Amygdala (tissue), 56 donors: ENCODE data around the gene LTO1.

ENCODE experiments used
- DNase-seq, 56 donors: peaks; one replicate each; lab custom pipeline; 2025; lab: John Stamatoyannopoulos, UW

Gene LTO1

DNA sequence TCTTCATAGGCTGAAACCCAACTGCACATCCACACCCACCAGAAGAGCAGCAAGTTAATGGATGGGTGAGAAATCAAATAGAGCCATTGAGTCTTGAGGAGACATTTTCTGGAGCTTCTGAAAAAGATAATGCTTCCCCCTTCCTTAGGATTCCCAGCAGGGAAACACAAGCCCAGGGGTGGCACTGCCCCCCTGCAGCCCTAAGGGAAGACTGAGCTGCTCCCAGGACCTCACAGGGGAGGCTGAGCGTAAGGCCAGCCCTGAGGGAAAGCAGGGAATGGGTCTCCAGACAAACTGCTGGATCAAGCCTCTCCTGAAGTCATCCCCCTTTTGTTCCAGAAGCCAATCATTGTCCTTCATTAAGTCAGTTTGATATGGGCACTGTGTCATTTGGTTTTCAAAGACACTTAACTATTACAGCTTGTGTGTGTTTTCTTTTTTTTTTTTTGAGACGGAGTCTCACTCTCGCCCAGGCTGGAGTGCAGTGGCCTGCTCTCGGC, 15.1 kb downstream of the LTO1 start:
- DNase-seq, result no peak

DNA sequence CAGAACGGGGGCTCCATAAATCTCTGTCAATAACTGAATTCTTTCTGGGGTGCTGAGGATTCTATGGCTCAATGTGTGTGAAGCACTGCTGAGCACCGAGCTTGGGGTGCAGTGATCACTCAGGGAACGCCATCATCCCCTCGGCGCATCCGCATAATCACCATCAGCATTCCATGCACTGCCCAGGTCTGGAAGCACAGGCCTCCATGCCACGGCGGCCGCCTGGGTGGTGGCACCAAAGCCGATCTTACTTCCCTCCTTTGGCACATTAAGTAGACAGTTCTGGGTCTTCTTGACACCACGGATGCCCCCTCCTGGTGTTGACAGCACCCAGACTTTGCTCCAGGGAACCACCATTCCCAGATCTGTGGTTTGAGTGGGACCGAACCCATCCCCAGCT, 15.6 kb downstream of the LTO1 start:
- DNase-seq, result no peak

DNA sequence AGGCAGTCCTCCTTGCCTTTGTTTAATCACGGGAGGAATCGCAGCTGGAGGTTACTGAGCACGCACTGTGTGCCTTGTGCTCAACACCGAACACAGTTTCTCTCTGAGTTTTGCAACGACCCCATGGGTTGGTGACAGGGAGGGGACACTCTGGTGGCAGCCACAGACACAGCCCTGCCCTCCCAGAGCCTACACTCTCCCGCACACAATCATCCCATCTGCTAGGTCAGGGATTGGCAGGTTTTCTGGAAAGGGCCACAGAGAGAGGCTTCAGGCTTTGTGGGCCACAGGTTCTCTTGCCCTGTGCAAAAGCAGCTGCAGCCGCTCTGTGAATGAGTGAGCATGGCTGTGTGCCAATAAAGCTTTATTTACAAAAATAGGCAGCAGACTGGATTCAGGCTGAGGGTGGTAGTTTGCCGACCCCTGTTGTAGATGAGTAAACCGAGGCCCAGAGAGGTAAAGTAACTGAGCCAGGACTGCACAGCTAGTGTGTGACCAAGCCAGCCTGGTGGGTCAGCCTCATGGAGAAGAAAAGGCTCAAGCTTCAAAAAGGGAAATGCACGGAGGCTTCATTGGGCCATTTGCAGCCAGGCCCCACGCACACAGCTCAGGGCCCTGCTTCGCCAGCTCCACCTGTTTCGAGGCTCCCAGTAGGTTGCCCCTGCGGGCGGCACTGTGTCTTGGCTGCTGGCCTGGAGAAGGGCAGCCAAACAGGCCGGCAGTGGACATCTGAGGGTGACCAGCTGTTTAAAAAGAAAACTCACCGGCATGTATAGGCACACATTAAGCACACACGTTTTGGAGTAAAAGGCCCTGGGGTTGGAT, 16.3 kb downstream of the LTO1 start:
- no peak for DNase-seq

DNA sequence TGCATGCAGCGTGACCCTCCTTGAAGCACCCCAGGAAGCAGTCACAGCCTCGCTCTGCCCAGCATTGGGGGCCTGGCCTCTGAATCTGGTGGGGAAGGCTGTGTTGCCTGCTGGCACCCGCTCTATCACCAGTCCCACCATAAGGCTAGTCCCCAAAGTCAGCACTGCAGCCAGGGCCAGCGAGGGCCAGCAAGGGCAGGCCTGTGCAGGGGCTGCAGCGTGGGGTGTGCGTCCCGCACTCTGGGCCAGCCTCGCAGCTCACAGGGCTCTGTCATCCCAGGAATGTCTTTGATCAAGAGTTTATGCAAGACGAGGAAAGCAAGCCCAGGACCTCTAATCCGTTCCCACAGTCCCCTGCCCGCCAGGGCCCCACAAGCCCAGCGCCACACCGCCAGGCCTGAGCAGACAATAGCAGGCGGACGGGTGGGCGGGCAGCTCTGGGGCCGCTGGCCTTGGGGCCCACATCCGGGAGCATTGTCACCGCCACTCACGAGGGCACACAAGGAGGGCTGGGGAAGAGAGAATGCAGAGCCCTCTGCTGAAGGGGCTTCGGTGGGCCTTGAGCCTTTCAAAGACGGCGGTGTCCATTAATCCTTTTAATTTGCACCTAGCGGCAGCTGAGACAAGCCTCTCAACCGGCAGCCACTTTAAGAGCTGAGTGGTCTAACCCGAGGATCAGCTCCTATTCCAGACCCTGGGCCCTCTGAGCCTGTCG, 17.1 kb downstream of the LTO1 start:
- DNase-seq, result no peak

DNA sequence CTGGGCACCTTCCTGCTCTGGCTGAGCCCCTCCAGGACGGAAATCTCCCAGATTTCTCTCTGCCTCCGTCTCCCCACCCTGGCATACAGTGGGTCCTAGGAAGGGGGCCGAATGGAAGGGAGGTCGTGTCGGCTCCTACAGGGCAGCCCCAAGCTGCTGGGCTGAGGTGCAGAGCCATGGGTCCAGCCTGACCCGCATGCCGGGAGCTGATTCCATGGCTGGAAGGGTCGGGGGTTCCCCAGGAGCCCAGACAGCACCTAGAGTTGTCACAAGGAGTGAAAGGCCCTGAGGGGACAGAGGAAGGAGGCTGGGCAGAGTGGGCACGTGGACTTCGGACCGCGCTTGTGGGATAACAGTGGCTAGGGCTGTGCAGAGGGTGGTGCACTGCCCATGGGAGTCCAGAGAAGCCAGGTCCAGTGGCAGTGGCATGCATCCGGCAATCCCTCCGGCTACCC, 17.7 kb downstream of the LTO1 start:
- no peak for DNase-seq

DNA sequence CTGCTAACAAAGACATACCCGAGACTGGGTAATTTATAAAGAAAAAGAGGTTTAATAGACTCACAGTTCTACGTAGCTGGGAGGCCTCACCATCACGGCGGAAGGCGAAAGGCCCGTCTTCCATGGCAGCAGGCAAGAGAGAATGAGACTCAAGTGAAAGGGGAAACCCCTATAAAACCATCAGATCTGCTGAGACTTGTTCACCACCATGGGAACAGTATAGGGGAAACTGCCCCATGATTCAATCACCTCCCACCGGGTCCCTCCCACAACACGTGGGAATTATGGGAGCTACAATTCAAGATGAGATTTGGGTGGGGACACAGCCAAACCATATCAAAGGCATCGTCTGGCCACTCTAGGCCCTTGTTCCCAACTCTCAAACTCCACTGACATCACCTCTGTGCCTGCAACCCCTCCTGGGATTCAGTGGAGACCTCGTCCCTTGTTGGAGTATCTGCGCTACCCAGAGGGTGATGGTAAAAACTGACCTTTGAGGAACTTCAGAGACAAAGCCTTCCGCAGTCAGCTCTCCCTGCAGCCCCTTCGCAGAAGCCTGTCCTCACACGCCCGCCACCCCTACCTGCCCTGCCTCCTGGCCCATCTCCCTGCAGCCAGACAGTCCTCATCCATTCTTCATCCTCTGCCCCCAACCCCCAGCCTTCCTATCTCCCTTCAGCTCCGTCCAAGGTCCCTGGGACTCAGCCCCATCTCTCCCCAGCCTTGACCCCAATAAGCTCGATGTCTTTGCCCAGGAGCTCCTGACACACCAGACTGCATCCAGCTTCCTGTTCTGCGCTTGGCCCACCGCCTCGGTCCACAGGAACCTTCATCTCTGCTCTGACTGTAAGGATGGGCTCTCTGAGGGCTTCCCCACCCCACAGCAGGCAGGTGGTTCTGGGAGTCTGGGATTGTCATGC, 18.4 kb downstream of the LTO1 start:
- DNase-seq, result no peak

DNA sequence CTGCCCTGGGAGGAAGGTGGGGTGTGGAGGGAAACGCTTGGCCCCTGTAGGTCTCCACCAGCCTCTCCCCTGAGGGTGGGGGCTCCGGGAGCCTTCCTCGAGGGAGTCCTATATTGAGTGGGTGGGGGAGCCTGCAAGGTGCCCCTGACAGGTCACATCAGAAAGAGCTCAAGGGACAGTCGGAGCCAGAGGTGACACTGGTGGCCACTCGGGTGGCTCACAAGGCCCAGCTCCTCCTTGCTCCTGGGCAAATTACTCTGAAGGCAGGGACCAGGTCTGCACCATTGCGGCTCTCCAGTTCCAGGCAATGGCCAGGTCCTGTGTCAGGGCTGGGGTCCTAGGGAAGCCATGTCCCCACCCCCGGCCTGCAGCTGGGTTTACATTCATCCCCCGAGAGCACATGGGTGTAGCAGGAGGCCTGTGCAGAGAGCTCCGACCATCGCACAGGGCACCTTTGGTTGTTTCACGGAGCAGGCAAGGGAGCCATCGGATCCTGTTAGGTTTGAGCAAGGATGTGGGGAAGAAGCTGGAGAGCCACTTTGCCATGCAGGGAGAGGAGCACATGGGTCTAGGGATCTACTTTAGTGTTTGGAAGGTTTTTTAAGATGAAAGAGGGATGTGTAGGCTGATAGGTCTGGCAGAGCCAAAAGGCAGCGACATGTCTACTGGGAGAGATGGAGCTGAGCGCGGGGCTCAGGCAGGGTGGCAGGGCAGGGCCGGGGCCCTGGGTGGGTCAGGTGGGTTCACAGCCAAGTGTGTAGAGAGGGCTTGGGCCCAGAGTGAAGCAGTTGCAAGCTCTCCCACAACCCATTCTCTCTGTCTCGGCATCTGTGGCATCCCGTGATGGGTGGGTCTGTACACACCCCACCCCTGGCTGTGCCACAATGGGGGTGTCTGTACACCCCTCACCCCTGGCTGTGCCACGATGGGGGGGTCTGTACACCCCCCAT, 19.4 kb downstream of the LTO1 start:
- no peak for DNase-seq

DNA sequence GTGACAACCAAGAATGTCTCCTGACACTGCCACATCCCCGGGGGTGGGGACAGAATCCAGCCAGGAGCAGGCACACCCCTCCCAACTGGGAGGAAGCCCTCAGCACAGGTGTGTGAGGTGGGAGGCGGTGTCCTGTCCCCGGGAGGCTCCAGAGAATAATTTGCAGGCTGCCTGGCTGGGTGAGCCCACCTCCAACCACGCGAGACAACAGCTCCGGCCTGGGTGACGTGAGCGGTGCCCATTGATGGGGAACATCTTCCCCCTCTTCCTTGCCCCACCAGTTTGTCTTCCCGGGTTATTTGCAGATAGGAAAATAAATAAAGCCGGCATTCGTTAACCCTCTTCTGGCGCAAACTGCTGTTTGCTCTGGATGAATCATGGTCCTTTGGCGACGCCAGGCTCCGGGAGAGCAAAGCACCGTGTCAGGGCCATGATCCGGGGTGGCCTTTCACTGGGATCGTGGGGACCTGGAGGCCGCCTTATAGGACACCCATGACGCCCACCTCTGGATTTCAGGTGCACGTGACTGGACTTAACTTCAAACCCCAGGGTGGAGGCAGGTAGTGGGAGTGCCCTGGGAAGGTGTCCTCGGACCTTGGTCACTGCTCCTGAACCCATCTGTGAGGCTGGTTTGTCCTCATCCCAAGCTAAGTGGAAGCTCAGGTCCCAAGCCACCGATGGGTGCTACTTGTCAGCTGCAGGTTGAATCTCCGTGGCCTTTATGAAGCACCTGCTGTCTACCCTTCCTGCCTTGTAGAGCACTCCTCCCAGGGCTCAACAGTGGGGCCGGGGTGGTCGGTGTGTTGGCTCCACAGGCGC, 20.3 kb downstream of the LTO1 start:
- no peak for DNase-seq

DNA sequence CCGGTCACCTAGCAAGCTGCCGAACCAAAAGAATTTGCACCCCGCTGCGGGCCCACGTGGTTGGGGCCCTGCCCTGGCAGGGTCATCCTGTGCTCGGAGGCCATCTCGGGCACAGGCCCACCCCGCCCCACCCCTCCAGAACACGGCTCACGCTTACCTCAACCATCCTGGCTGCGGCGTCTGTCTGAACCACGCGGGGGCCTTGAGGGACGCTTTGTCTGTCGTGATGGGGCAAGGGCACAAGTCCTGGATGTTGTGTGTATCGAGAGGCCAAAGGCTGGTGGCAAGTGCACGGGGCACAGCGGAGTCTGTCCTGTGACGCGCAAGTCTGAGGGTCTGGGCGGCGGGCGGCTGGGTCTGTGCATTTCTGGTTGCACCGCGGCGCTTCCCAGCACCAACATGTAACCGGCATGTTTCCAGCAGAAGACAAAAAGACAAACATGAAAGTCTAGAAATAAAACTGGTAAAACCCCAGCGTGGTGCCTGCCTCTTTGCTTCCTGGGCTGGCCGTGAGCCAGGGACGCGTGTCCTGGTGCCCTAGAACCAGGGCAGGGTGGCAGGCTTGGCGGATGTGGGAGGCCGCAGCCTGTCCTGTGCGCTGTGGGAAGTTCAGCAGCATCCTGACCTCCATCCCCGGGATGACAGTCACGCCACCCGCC, 21.0 kb downstream of the LTO1 start:
- no peak for DNase-seq

DNA sequence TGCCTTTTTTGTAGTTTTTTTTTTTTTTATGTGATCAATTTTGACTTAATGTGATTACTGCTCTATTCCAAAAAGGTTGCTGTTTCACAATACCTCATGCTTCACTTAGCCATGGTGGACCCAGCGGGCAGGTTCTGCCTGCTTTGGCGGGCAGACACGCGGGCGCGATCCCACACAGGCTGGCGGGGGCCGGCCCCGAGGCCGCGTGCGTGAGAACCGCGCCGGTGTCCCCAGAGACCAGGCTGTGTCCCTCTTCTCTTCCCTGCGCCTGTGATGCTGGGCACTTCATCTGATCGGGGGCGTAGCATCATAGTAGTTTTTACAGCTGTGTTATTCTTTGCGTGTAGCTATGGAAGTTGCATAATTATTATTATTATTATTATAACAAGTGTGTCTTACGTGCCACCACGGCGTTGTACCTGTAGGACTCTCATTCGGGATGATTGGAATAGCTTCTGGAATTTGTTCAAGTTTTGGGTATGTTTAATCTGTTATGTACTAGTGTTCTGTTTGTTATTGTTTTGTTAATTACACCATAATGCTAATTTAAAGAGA, 21.7 kb downstream of the LTO1 start:
- no peak for DNase-seq

DNA sequence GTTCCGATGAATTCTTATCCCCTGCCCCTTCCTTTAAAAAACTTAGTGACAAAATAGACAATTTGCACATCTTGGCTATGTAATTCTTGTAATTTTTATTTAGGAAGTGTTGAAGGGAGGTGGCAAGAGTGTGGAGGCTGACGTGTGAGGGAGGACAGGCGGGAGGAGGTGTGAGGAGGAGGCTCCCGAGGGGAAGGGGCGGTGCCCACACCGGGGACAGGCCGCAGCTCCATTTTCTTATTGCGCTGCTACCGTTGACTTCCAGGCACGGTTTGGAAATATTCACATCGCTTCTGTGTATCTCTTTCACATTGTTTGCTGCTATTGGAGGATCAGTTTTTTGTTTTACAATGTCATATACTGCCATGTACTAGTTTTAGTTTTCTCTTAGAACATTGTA, 22.2 kb downstream of the LTO1 start:
- no peak for DNase-seq

DNA sequence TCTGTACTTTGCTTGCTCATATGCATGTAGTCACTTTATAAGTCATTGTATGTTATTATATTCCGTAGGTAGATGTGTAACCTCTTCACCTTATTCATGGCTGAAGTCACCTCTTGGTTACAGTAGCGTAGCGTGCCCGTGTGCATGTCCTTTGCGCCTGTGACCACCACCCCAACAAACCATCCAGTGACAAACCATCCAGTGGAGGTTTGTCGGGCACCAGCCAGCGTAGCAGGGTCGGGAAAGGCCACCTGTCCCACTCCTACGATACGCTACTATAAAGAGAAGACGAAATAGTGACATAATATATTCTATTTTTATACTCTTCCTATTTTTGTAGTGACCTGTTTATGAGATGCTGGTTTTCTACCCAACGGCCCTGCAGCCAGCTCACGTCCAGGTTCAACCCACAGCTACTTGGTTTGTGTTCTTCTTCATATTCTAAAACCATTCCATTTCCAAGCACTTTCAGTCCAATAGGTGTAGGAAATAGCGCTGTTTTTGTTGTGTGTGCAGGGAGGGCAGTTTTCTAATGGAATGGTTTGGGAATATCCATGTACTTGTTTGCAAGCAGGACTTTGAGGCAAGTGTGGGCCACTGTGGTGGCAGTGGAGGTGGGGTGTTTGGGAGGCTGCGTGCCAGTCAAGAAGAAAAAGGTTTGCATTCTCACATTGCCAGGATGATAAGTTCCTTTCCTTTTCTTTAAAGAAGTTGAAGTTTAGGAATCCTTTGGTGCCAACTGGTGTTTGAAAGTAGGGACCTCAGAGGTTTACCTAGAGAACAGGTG, 23.1 kb downstream of the LTO1 start:
- no peak for DNase-seq

DNA sequence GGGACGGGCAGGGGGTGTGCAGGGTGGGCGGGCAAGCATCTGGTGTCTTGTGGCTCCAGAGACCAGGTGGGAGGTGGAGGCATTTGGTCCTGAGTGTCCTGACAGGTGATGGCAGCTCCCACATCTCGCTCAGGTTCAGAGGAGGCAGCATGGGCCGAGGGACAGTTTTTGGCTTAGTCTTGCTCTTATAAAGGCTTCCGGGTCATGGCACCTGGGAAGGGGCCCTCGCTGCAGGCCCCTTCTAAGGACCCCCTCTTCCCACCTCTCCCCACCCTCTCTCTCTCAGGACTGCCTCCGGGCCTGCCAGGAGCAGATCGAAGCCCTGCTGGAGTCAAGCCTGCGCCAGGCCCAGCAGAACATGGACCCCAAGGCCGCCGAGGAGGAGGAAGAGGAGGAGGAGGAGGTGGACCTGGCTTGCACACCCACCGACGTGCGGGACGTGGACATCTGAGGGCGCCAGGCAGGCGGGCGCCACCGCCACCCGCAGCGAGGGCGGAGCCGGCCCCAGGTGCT, 24.3 kb downstream of the LTO1 start:
- DNase-seq, result no peak

DNA sequence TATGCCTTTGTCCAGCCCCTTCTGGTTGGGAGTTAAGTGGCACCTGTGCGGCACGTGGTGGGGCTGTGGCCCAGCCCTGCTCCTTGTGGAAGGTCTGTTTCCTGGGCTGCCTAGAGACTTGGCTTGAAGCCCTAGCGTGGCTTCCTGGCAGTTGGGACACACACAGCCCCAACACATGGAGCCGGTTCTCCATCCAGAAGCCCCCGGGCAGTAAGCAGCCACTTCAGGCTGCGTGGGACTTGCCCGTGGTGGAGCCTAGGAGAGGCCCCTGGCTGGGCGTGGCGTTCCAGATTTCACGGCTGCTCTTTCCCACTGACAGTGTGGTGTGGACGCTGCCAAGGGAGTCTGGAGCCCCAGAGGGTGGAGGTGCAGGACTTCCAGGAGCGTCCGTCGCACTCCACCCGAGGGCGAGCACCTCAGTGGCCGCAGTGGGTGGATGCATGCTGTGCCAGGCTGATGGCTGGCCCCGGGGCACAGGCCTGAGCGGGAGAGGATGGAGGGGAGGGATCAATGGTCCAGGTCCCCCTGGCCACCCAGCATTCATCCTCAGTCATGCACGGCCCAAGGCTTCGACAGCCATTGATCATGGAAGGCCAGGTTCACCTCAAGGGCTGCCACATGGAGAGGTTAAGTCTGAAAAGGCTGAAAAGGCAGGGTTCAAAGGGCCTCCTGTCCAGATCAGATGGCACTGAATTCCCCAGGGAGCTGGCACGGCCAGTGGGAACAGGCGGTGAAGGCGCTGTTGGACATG, 24.9 kb downstream of the LTO1 start:
- no peak for DNase-seq

DNA sequence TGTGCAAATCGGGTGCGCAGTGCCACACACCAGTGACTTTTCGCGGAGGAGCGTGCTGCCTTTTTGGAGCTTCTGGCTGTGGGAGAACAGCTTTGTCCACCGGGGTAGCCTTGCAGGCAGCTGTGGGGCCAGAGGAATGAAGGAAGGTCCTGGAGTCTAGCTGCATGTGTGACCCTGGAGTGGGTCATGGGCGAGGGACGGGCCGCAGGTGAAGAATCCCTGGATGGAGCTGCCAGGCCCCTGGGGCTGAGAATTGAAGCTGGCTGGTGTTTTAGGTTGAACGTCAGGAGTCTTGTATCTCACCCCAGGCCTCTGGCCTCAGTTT, 25.6 kb downstream of the LTO1 start:
- DNase-seq, result no peak
